Sigmoid colon (tissue), 7 donors: ENCODE measurements around the gene LCORL. TPM values are rescaled to one million over a fixed set of nuclear protein-coding genes. Genes with fewer than 3 reads are reported as not detected.
"Not testable (repeated sequence)": the region's sequence is repeated elsewhere in the genome, so short reads cannot be mapped to it uniquely, and the experiment has no call there.

Experiments
- DNase-seq: peaks from one replicate; pipeline ENCODE4 v3.0.0-alpha.2; 2019
- H3K27ac ChIP-seq, 4 donors: fragments of 200-600 bp; sonication (generic); one replicate each; pipeline ENCODE4 v1.5.1; 2016 to 2019; ENCODE audit warnings: mild to moderate bottlenecking in 1 of 4
- H3K27me3 ChIP-seq, 3 donors: fragments of 200-600 bp; sonication (generic); one replicate each; pipeline ENCODE4 v1.5.1; 2019; ENCODE audit warnings: mild to moderate bottlenecking in 1 of 3
- H3K36me3 ChIP-seq, 4 donors: fragments of 200-600 bp; sonication (generic); one replicate each; pipeline ENCODE4 v1.5.1; 2016 to 2019
- H3K4me1 ChIP-seq, 4 donors: fragments of 200-600 bp; sonication (generic); one replicate each; pipeline ENCODE4 v1.5.1; 2017 to 2019
- H3K4me3 ChIP-seq, 4 donors: fragments of 200-600 bp; sonication (generic); one replicate each; pipeline ENCODE4 v1.5.1; 2017 to 2019; ENCODE audit warnings: mild to moderate bottlenecking in 2 of 4, moderate library complexity in 1 of 4
- H3K9me3 ChIP-seq, 4 donors: fragments of 200-600 bp in 3 of 4; sonication (generic) in 3 of 4; one replicate each; pipeline versions ENCODE4 v1.5.1 to v1.6.1; 2013 to 2019
- EP300 ChIP-seq, 4 donors: sonication (generic); formaldehyde crosslinking; IDR thresholded peaks; one replicate each; pipeline ENCODE4 v1.6.1; 2017; ENCODE audit warnings: antibody characterized with exemption in 4 of 4
- POLR2A ChIP-seq, 2 donors: fragments of 450-650 bp; IDR thresholded peaks; one replicate each; pipeline ENCODE4 v1.6.1; 2016; ENCODE audit warnings: antibody characterized with exemption in 2 of 2, mild to moderate bottlenecking in 2 of 2, moderate library complexity in 2 of 2
- POLR2AphosphoS5 ChIP-seq, 4 donors: sonication (generic); formaldehyde crosslinking; IDR thresholded peaks; one replicate each; pipeline ENCODE4 v1.6.1; 2017; ENCODE audit warnings: antibody characterized with exemption in 4 of 4
- WGBS, 2 donors: extraction: QIAGEN DNeasy Blood & Tissue Kit; methylation state at CpG; one replicate each; pipeline ENCODE4 v1.1.7; 2013; 5-methylcytosine and 5-hydroxymethylcytosine counted together
- intact Hi-C: fragments of 100-400 bp; cut with DNase I; formaldehyde crosslinking; loops from one replicate; pipeline ENCODE4 v1.15.1; 2023
- polyA plus RNA-seq, 3 donors: library from polyadenylated mRNA; stranded (reverse); fragments of 200-250 nt; gene quantifications; one replicate each; pipeline ENCODE4 v1.2.3, GENCODE V29; 2013
- total RNA-seq, 4 donors: library from RNA; depleted of rRNA; stranded (reverse); fragments of >200 nt; gene quantifications; one replicate each; pipeline ENCODE4 v1.1.0, GENCODE V29; 2016
- TF ChIP-seq, protein P1 (sequence below), 4 experiments: fragments of 450-650 bp in 3 of 4; fragments of 200-600 bp in 1 of 4; IDR thresholded peaks; one replicate each; pipeline ENCODE4 v1.5.1; 2016 to 2019; ENCODE audit warnings: antibody characterized with exemption in 4 of 4, mild to moderate bottlenecking in 3 of 4, moderate library complexity in 2 of 4
- donor health status: healthy with polysubstance abuse.
- donor health status: Bipolar disorder and iron deficiency.
- donor health status: healthy.

LCORL gene
- total and polyA plus RNA-seq, 7 donors = 3.2 to 46.0 (median 27.5) TPM

GRCh38 chr4:17866810-17867209 lies 154.7 kb downstream of the LCORL start:
- Histone ChIP-seq H3K36me3 (no peaks in the 10 kb centered on the region), H3K9me3 (peaks cover 0 to 5% (median 2%) of the 10 kb centered on the region in 4 donors), H3K4me1 (no peaks in the 10 kb centered on the region), H3K4me3 (no peak overlapping the region), H3K27ac (no peak overlapping the region), H3K27me3 (no peaks in the 10 kb centered on the region)
- WGBS, 2 donors = 94 to 96% methylated on average over 2 of the region's 2 CpGs
- intact Hi-C loops = no loop called here
- TF ChIP-seq POLR2A (IDR thresholded peaks at IDR 0.05) (no peak), POLR2AphosphoS5 (IDR thresholded peaks at IDR 0.05) (no peak), EP300 (IDR thresholded peaks at IDR 0.05) (no peak)
- TF ChIP-seq, protein P1, sequence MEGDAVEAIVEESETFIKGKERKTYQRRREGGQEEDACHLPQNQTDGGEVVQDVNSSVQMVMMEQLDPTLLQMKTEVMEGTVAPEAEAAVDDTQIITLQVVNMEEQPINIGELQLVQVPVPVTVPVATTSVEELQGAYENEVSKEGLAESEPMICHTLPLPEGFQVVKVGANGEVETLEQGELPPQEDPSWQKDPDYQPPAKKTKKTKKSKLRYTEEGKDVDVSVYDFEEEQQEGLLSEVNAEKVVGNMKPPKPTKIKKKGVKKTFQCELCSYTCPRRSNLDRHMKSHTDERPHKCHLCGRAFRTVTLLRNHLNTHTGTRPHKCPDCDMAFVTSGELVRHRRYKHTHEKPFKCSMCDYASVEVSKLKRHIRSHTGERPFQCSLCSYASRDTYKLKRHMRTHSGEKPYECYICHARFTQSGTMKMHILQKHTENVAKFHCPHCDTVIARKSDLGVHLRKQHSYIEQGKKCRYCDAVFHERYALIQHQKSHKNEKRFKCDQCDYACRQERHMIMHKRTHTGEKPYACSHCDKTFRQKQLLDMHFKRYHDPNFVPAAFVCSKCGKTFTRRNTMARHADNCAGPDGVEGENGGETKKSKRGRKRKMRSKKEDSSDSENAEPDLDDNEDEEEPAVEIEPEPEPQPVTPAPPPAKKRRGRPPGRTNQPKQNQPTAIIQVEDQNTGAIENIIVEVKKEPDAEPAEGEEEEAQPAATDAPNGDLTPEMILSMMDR (IDR thresholded peaks at IDR 0.05) = no peak
- no peak for DNase-seq

- intact Hi-C loops = no loop called here
- TF ChIP-seq POLR2AphosphoS5 (IDR thresholded peaks at IDR 0.05) = no peak
- TF ChIP-seq POLR2A (IDR thresholded peaks at IDR 0.05) = no peak
- TF ChIP-seq EP300 (IDR thresholded peaks at IDR 0.05) = no peak
- TF ChIP-seq, protein P1 (IDR thresholded peaks at IDR 0.05) = no peak
- DNase-seq = no peak
- Histone ChIP-seq H3K9me3 (peaks cover 0 to 5% (median 2%) of the 10 kb centered on the region in 4 donors), H3K36me3 (no peaks in the 10 kb centered on the region), H3K4me1 (no peaks in the 10 kb centered on the region), H3K4me3 (no peak overlapping the region), H3K27me3 (no peaks in the 10 kb centered on the region), H3K27ac (no peak overlapping the region)
- 93 to 94% methylated on average over 1 of the region's 1 CpG for WGBS, 2 donors
Measured at GRCh38 chr4:17865866-17866363, 155.6 kb downstream of the LCORL start.

- H3K9me3 ChIP-seq, DNase-seq, H3K27ac ChIP-seq, H3K4me1 ChIP-seq, H3K27me3 ChIP-seq, intact Hi-C loops, H3K4me3 ChIP-seq, H3K36me3 ChIP-seq: not testable (repeated sequence)
Measured at GRCh38 chr4:17861906-17862305, 159.6 kb downstream of the LCORL start.

DNA sequence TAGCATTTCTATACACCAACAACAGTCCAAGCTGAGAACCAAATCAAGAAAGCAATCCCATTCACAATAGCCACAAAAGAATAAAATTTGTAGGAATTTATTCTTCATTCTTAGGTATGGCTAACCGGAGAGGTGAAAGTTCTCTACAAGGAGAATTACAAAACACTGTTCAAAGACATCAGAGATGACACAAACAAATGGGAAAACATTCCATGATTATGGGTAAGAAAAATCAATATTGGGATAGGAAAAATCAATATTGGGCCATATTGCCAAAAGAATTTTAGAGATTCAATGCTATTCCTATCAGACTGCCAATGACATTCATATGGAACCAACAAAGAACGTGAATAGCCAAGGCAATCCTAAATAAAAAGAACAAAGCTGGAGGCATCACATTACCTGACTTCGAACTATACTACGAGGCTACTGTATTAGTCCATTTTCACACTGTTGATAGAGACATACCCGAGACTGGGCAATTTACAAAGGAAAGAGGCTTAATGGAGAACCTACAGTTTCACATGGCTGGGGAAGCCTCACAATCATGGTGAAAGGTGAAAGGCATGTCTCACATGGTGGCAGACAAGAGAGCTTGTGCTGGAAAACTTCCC lies 161.7 kb downstream of the LCORL start:
- DNase-seq = no peak
- Histone ChIP-seq H3K4me1 (no peaks in the 10 kb centered on the region), H3K4me3 (no peak overlapping the region), H3K27me3 (no peaks in the 10 kb centered on the region), H3K9me3 (peaks cover 0 to 5% (median 2%) of the 10 kb centered on the region in 4 donors), H3K36me3 (no peaks in the 10 kb centered on the region), H3K27ac (no peak overlapping the region)
- TF ChIP-seq POLR2A (IDR thresholded peaks at IDR 0.05) = no peak
- no peak for TF ChIP-seq POLR2AphosphoS5 (IDR thresholded peaks at IDR 0.05)
- no peak for TF ChIP-seq EP300 (IDR thresholded peaks at IDR 0.05)
- TF ChIP-seq, protein P1 (IDR thresholded peaks at IDR 0.05) = no peak
- intact Hi-C loops = no loop called here
- WGBS, 2 donors = 97 to 98% methylated on average over 5 of the region's 5 CpGs

- H3K9me3 ChIP-seq = no peaks in the 10 kb centered on the region
- intact Hi-C loops = no loop called here
- no peaks in the 10 kb centered on the region for H3K4me1 ChIP-seq
- DNase-seq = no peak
- TF ChIP-seq EP300 (IDR thresholded peaks at IDR 0.05) (no peak), POLR2AphosphoS5 (IDR thresholded peaks at IDR 0.05) (no peak), POLR2A (IDR thresholded peaks at IDR 0.05) (no peak)
- TF ChIP-seq, protein P1 (IDR thresholded peaks at IDR 0.05) = no peak
- H3K36me3 ChIP-seq = no peaks in the 10 kb centered on the region
- H3K4me3 ChIP-seq = no peak overlapping the region
- H3K27me3 ChIP-seq = no peaks in the 10 kb centered on the region
- WGBS, 2 donors = 78 to 90% methylated on average over 3 of the region's 3 CpGs
- H3K27ac ChIP-seq = no peak overlapping the region
Measured at GRCh38 chr4:17854036-17854435, 167.5 kb downstream of the LCORL start.
